ENCODE results near the gene PROCA1.

- no peak for TF ChIP-seq CTCF (IDR thresholded peaks at IDR 0.05; ENCODE audit: poor library complexity)
- TF ChIP-seq EZH2 (IDR thresholded peaks at IDR 0.05; ENCODE audit: borderline replicate concordance): no peak
- TF ChIP-seq EZH2phosphoT487 (IDR thresholded peaks at IDR 0.05; ENCODE audit: low read depth, severe bottlenecking, unreplicated experiment): no peak
These were observed 56.5 kb downstream of the PROCA1 start for GRCh38 chr17:28655160-28655559.

Data from hepatocyte (in vitro differentiated cells).